ENCODE measurements around the gene OR4D11.

DNA sequence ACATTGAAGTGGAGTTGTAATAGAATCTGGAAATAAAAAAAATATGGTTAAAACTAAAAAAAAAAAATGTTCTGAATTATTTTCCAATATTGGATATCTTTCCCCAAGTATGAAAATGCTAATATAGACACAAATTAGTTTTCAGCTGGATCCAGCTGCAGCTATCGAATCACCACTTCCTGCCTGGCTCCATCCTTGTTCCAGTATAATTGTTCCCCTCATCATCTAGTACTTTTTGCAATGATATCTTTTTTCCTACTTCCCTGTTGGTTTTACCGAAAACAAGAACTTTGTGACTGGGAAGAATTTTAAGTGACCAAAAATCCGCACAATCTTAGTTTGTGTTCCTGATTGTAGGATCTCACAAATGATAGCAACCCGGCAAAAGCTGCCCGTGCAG lies 17.4 kb downstream of the OR4D11 start:
- TF ChIP-seq, protein P1, sequence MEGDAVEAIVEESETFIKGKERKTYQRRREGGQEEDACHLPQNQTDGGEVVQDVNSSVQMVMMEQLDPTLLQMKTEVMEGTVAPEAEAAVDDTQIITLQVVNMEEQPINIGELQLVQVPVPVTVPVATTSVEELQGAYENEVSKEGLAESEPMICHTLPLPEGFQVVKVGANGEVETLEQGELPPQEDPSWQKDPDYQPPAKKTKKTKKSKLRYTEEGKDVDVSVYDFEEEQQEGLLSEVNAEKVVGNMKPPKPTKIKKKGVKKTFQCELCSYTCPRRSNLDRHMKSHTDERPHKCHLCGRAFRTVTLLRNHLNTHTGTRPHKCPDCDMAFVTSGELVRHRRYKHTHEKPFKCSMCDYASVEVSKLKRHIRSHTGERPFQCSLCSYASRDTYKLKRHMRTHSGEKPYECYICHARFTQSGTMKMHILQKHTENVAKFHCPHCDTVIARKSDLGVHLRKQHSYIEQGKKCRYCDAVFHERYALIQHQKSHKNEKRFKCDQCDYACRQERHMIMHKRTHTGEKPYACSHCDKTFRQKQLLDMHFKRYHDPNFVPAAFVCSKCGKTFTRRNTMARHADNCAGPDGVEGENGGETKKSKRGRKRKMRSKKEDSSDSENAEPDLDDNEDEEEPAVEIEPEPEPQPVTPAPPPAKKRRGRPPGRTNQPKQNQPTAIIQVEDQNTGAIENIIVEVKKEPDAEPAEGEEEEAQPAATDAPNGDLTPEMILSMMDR (IDR thresholded peaks at IDR 0.05): no peak
- TF ChIP-seq POLR2A (IDR thresholded peaks at IDR 0.05): no peak
